GM20000 (cell line): ENCODE results near the gene PTPRR.

Experiments
- DNase-seq: peaks from one replicate; pipeline ENCODE4 v3.0.0; 2012; ENCODE audit warnings: low spot score
- CTCF ChIP-seq: IDR thresholded peaks from 2 replicates; pipeline ENCODE4 v1.5.1; 2012; ENCODE audit warnings: mild to moderate bottlenecking, control low read depth; ENCODE audit errors: extremely low read depth, missing control alignments

PTPRR gene

DNA sequence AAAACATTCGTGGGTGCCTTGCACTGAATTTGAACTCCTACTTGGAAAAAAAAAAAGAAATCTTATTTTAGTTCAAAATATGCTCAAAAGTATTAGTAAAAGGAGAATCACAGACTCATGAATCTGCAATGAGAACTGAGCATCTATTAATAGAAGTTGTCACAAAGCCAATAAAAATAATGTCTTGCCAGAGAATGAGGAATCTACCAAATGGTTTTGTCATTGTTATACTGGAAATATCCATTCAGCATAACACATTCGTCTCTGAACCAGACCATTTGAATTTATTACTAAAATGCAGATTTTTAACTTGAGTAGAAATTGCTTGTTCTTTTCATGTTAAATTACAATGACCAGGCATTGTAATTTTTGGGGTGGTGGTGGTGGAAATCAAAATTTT lies 271.7 kb downstream of the PTPRR start:
- no peak for DNase-seq
- TF ChIP-seq CTCF: no peak

DNA sequence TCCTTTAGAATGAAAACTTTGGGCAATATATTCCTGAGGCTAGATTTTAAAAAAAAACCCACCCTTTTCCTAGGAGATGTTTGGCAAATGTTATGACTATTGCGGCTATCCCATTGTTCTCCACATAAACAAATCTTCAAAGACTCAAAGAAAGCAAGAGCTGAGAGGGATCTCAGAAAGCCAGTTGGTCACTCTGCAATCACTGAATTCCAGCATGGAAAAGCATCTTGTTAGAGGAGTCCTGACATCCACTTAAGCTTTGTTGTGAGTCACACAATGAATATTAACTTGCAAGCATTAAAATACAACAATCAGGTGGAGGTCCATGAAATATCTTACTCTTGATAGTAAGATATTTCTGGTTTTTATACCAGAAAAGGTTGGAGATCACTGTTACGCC lies 272.3 kb downstream of the PTPRR start:
- no peak for DNase-seq
- no peak for TF ChIP-seq CTCF

GRCh38 chr12:70646850-70647249 lies 273.7 kb downstream of the PTPRR start:
- no peak for DNase-seq
- no peak for TF ChIP-seq CTCF

- no peak for TF ChIP-seq CTCF
- DNase-seq: no peak
Measured at GRCh38 chr12:70645494-70646317, 274.8 kb downstream of the PTPRR start.

DNA sequence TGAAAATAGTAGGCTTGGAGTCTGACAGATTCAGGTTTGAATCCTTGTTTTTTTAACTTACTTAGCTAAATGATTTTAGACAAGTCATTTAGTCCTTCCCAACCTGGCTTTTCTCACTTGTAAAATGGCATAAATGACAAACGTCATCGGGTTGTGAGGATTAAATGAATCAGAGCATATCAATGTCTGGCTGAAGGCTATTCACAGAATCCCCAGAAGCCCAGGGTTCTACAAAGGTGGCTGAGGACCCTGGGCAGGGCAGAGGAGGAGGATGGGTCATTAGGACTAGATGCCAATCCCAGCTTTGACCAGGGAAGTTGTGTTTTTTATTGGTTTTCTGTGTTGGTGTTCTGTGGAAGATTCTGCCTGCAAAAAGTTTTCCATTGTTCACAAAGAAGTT lies 275.7 kb downstream of the PTPRR start:
- TF ChIP-seq CTCF: no peak
- no peak for DNase-seq

- DNase-seq: no peak
- no peak for TF ChIP-seq CTCF
Measured at GRCh38 chr12:70643939-70644338, 276.6 kb downstream of the PTPRR start.

DNA sequence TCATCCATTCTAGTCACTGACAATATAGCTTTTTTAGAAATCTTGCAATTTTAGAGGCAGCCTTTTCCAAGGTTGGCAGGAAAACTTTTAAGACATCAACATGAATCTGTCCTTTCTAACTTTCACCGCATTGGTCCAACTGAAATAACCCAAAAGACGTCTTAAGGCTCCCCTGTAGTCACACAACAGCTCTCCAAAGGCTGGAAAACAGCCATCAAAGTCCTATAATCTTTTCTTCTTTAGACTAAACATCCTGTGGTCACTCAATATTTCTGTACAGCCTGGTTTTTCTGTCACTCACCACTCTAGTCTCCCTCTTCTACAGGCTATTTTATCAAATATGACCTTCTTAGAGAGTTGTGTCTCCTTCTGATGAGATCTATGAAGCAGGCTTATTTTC lies 278.8 kb downstream of the PTPRR start:
- no peak for TF ChIP-seq CTCF
- DNase-seq: no peak
